Left lung (tissue), 10 donors: Measurements from ENCODE around the gene SERINC3. TPM values are rescaled to one million over a fixed set of nuclear protein-coding genes. Genes with fewer than 3 reads are reported as not detected.

ENCODE experiments used
- ATAC-seq: fragments of 200-7000 bp; cut with Tn5 transposase; one replicate; pipeline ENCODE4 v1.9.1; 2020; ENCODE audit warnings: moderate library complexity
- DNase-seq, 4 donors: peaks; one replicate each; pipeline ENCODE4 v3.0.0-alpha.2; 2013 to 2020
- H3K27ac ChIP-seq, 2 donors: fragments of 200-600 bp; sonication (generic) in 1 of 2; one replicate each; pipeline versions ENCODE4 v1.5.0 to v1.8.0; 2020 to 2021
- H3K27me3 ChIP-seq, 2 donors: fragments of 200-600 bp; sonication (generic) in 1 of 2; one replicate each; pipeline versions ENCODE4 v1.5.0 to v1.8.0; 2020 to 2021
- H3K36me3 ChIP-seq, 2 donors: fragments of 200-600 bp; sonication (generic) in 1 of 2; one replicate each; pipeline versions ENCODE4 v1.5.0 to v1.8.0; 2020 to 2021
- H3K4me1 ChIP-seq, 2 donors: fragments of 200-600 bp; one replicate each; pipeline ENCODE4 v1.8.0; 2021
- H3K4me3 ChIP-seq, 2 donors: fragments of 200-600 bp; sonication (generic) in 1 of 2; one replicate each; pipeline versions ENCODE4 v1.5.0 to v1.8.0; 2020 to 2021; ENCODE audit warnings: mild to moderate bottlenecking in 1 of 2
- H3K9me3 ChIP-seq, 2 donors: fragments of 200-600 bp; sonication (generic) in 1 of 2; one replicate each; pipeline versions ENCODE4 v1.5.0 to v1.8.0; 2020 to 2021
- CTCF ChIP-seq, 2 donors: fragments of 200-600 bp; sonication (generic) in 1 of 2; IDR thresholded peaks; one replicate each; pipeline versions ENCODE4 v1.5.0 to v1.8.0; 2021; ENCODE audit warnings: antibody characterized with exemption in 2 of 2
- intact Hi-C, 2 donors: fragments of 100-400 bp; cut with DNase I; formaldehyde crosslinking; loops; one replicate each; pipeline versions ENCODE4 v1.11.2 to v1.14.2; 2022
- polyA plus RNA-seq, 6 donors: library from polyadenylated mRNA; unstranded; fragments of 120-200 nt; gene quantifications; one replicate each; pipeline ENCODE4 v1.2.1, GENCODE V29; 2013; ENCODE audit not compliant: insufficient read length in 6 of 6
- total RNA-seq, 2 donors: library from RNA; stranded (reverse); fragmentation: NEBNext Ultra II Directional; extraction: Animal tissue kit (Norgen Biotek cat#: 25700); gene quantifications; one replicate each; pipeline ENCODE4 v1.2.1, GENCODE V29; 2021
- donor health status: DM: no; HTN: yes; CAD: no.
- donor health status: DM: no; HTN: no; CAD: no.

SERINC3 gene
- total and polyA plus RNA-seq, 8 donors, result 68.3 to 123 (median 72.5) TPM

GRCh38 chr20:44450903-44451450 is 70.9 kb downstream of the SERINC3 start:
- Histone ChIP-seq H3K4me1 (peaks cover 0 to 7% of the 10 kb centered on the region in 2 donors), H3K36me3 (no peaks in the 10 kb centered on the region), H3K27ac (peak overlapping the region in 1 of 2 donors; percentile 45), H3K4me3 (no peak overlapping the region), H3K9me3 (no peaks in the 10 kb centered on the region), H3K27me3 (no peaks in the 10 kb centered on the region)
- no peak for DNase-seq
- ATAC-seq, result no peak
- intact Hi-C loops, result no loop called here
- no peak for TF ChIP-seq CTCF (IDR thresholded peaks at IDR 0.05)

GRCh38 chr20:44450281-44450889 is 71.5 kb downstream of the SERINC3 start:
- intact Hi-C loops, result no loop called here
- no peak for ATAC-seq

GRCh38 chr20:44449864-44450263 is 72.0 kb downstream of the SERINC3 start:
- no peaks in the 10 kb centered on the region for H3K27me3 ChIP-seq
- no peak for TF ChIP-seq CTCF (IDR thresholded peaks at IDR 0.05)
- ATAC-seq (no peak), DNase-seq (no peak)
- H3K36me3 ChIP-seq, result no peaks in the 10 kb centered on the region
- intact Hi-C loops, result no loop called here
- no peaks in the 10 kb centered on the region for H3K9me3 ChIP-seq
- H3K4me3 ChIP-seq, result no peak overlapping the region
- peaks cover 0 to under 1% of the 10 kb centered on the region in 2 donors for H3K4me1 ChIP-seq
- H3K27ac ChIP-seq, result no peak overlapping the region

More at GRCh38 chr20:44450281-44450889, 71.5 kb downstream of the SERINC3 start:
- no peak overlapping the region for H3K4me3 ChIP-seq
- peaks cover 0 to 6% of the 10 kb centered on the region in 2 donors for H3K4me1 ChIP-seq
- H3K9me3 ChIP-seq, result no peaks in the 10 kb centered on the region
- DNase-seq, result peak in 1 of 4 donors; percentile 31
- peak overlapping the region in 1 of 2 donors; percentile 45 for H3K27ac ChIP-seq
- no peaks in the 10 kb centered on the region for H3K27me3 ChIP-seq
- no peak for TF ChIP-seq CTCF (IDR thresholded peaks at IDR 0.05)
- H3K36me3 ChIP-seq, result no peaks in the 10 kb centered on the region

- H3K4me3 ChIP-seq, result no peak overlapping the region
- H3K9me3 ChIP-seq, result no peaks in the 10 kb centered on the region
- H3K27me3 ChIP-seq, result no peaks in the 10 kb centered on the region
- no peak for DNase-seq
- ATAC-seq, result no peak
- TF ChIP-seq CTCF (IDR thresholded peaks at IDR 0.05), result no peak
- no peaks in the 10 kb centered on the region for H3K4me1 ChIP-seq
- intact Hi-C loops, result no loop called here
- H3K27ac ChIP-seq, result no peak overlapping the region
- no peaks in the 10 kb centered on the region for H3K36me3 ChIP-seq
These were observed 72.9 kb downstream of the SERINC3 start for GRCh38 chr20:44448753-44449546.

GRCh38 chr20:44447827-44448419 is 73.9 kb downstream of the SERINC3 start:
- H3K4me1 ChIP-seq, result no peaks in the 10 kb centered on the region

More at GRCh38 chr20:44447827-44448419, 73.9 kb downstream of the SERINC3 start:
- H3K27ac ChIP-seq, result no peak overlapping the region
- no peaks in the 10 kb centered on the region for H3K36me3 ChIP-seq
- no peak overlapping the region for H3K4me3 ChIP-seq
- H3K27me3 ChIP-seq, result no peaks in the 10 kb centered on the region
- no peak for TF ChIP-seq CTCF (IDR thresholded peaks at IDR 0.05)
- ATAC-seq (no peak), DNase-seq (no peak)
- intact Hi-C loops, result no loop called here
- no peaks in the 10 kb centered on the region for H3K9me3 ChIP-seq
